ENCODE results near the gene CBR3. TPM values are rescaled to one million over a fixed set of nuclear protein-coding genes. Genes with fewer than 3 reads are reported as not detected.

The CBR3 gene
- polyA plus RNA-seq, 1 of the 3 experiments (the other 2 are of a cell fraction): 6.7 TPM

DNA sequence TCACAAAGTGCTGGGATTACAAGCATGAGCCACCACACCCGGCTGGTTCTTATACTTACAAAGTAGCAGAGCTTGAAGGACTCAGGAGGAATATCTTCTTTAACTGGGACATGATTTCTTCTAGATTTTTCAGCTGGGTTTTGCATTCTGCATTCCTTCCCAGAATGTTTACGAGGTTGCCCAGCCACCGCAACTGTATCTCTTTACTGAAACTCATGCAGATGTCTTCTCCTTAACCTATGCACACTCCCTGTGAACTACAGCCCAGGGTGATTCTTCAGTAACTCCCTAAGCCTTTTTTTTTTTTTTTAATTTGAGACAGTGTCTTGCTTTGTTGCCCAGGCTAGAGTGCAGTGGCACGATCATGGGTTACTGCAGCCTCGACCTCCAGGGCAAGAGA, 13.0 kb downstream of the CBR3 start:
- POLR2A ChIA-PET: no interaction called here

DNA sequence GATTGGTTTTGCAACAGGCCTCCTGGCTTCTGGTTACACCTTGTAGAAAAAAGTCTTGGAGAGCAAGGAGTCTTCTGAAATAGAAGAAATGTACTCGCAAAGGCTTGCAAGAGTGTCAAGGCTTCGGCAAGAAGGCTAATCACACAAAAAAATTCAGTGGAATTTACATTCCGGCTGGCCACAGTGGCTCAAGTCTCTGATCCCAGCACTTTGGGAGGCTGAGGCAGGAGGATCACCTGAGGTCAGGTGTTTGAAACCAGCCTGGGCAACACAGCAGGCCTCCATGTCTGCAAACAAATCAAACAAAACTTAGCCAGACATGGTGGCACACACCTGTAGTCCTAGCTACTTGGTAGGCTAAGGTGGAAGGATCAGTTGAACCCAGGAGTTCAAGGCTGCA, 14.0 kb downstream of the CBR3 start:
- peaks cover 0 to 7% of the 10 kb centered on the region in 2 experiments; a peak in 1 of 4 replicates for H3K4me1 ChIP-seq (ENCODE audit: control insufficient read depth in 1 of 2, insufficient read depth in 2 of 2, low read depth in 1 of 2, low read length in 1 of 2)
- DNase-seq: no peak
- POLR2A ChIA-PET: no interaction called here

More for the DNA sequence above, 13.0 kb downstream of the CBR3 start:
- no peak overlapping the region for H3K27ac ChIP-seq (ENCODE audit: low read depth in 2 of 2, low read length in 1 of 2)
- H3K4me2 ChIP-seq: no peak overlapping the region
- 96% methylated on average over 5 of the region's 5 CpGs for WGBS (ENCODE audit: low lambda C conversion rate)
- H2AFZ ChIP-seq (ENCODE audit: low read depth): no peak overlapping the region
- DNase-seq: no peak
- no peaks in the 10 kb centered on the region for H3K27me3 ChIP-seq (ENCODE audit: insufficient read depth)
- TF ChIP-seq RCOR1 (IDR thresholded peaks at IDR 0.05; ENCODE audit: low read length) (no peak), FOXM1 (IDR thresholded peaks at IDR 0.05; ENCODE audit: low read depth) (no peak)
- H3K9me3 ChIP-seq: no peaks in the 10 kb centered on the region
- CTCF ChIA-PET: interaction anchor here (3.5 kb wide), 1 partner anchor 61 kb away, joined by 17 read pairs; no protein-coding TSS in a partner anchor
- H3K79me2 ChIP-seq (ENCODE audit: insufficient read depth): no peaks in the 10 kb centered on the region
- H3K9me2 ChIP-seq: no peaks in the 10 kb centered on the region
- H3K9ac ChIP-seq: no peak overlapping the region
- peaks cover 0 to 7% of the 10 kb centered on the region in 2 experiments; a peak in 1 of 4 replicates for H3K4me1 ChIP-seq (ENCODE audit: control insufficient read depth in 1 of 2, insufficient read depth in 2 of 2, low read depth in 1 of 2, low read length in 1 of 2)
- no peaks in the 10 kb centered on the region for H3K36me3 ChIP-seq (replicated peaks in 1 of 2; ENCODE audit: control insufficient read depth in 1 of 2, insufficient read depth in 2 of 2, low read length in 1 of 2)
- H3F3A ChIP-seq (replicated peaks; ENCODE audit: insufficient read depth): no peaks in the 10 kb centered on the region
- no peak overlapping the region for H3K4me3 ChIP-seq (ENCODE audit: low read depth in 2 of 2, low read length in 1 of 2)
- H4K20me1 ChIP-seq (ENCODE audit: insufficient read depth): no peaks in the 10 kb centered on the region

DNA sequence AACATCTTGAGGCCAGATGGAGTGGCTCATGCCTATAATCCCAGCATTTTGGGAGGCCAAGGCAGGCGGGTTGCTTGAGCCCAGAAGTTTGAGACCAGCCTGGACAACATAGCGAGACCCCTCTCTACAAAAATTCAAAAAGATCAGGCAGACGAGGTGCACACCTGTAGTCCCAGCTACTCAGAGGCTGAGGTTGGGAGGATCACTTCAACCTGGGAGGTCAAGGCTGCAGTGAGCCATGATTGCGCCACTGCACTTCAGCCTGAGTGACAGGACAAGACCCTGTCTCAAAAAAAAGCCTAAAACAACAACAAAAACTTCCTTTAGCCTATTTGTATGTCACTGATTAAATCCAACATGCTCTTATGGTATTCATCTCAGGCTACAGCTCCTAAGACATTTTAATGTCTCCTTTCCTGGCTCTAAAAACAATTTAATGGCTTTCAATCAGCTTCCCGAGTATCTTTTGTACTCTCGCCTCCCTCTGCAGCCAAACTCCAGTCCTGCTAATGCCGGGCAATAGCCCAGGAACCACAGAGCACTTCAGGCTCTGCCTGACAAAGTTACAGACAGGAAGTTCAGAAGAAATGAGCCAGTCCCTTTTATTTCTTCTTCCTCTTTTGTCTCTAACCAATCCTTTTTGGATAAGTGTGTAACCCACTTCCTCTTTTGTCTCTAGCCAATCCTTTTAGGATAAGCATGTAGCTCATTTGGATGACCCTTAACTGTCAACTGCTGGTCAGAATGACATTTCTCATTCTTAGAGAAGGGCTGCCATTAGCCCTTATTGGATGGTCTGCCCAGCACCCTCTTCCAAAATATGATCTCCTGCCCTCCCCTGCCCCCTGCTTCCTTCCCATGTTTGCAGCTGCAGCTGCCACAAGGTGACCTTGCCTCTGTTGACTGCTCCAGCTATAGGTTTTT, 15.2 kb downstream of the CBR3 start:
- Histone ChIP-seq H3K4me3 (ENCODE audit: low read depth in 2 of 2, low read length in 1 of 2) (no peak overlapping the region), H3K27me3 (ENCODE audit: insufficient read depth) (no peaks in the 10 kb centered on the region), H3K27ac (ENCODE audit: low read depth in 2 of 2, low read length in 1 of 2) (no peak overlapping the region), H3K4me2 (no peak overlapping the region), H3K79me2 (ENCODE audit: insufficient read depth) (no peaks in the 10 kb centered on the region), H2AFZ (ENCODE audit: low read depth) (peak overlapping the region; percentile 57), H3K9me2 (no peaks in the 10 kb centered on the region), H3F3A (replicated peaks; ENCODE audit: insufficient read depth) (peaks cover 5% of the 10 kb centered on the region), H3K4me1 (ENCODE audit: control insufficient read depth in 1 of 2, insufficient read depth in 2 of 2, low read depth in 1 of 2, low read length in 1 of 2) (peaks cover 0 to 7% of the 10 kb centered on the region in 2 experiments; a peak in 1 of 4 replicates), H4K20me1 (ENCODE audit: insufficient read depth) (no peaks in the 10 kb centered on the region), H3K9ac (no peak overlapping the region), H3K9me3 (no peaks in the 10 kb centered on the region), H3K36me3 (replicated peaks in 1 of 2; ENCODE audit: control insufficient read depth in 1 of 2, insufficient read depth in 2 of 2, low read length in 1 of 2) (no peaks in the 10 kb centered on the region)
- whole genome bisulfite sequencing (ENCODE audit: low lambda C conversion rate): 86% methylated on average over 7 of the region's 7 CpGs
- POLR2A ChIA-PET: no interaction called here
- CTCF ChIA-PET: interaction anchor here (1.4 to 1.8 kb wide), 4 partner anchors 9 to 272 kb away, joined by 3 to 9 read pairs (median 4); no protein-coding TSS in a partner anchor
- DNase-seq: no peak
- TF ChIP-seq GABPA (IDR thresholded peaks at IDR 0.05; ENCODE audit: low read depth) (no peak), EP300 (IDR thresholded peaks at IDR 0.05; ENCODE audit: borderline replicate concordance in 1 of 2, low read depth in 1 of 2, low read length in 1 of 2) (no peak), REST (IDR thresholded peaks at IDR 0.05; ENCODE audit: low read depth, low read length) (no peak), FOXM1 (IDR thresholded peaks at IDR 0.05; ENCODE audit: low read depth) (no peak), TEAD4 (IDR thresholded peaks at IDR 0.05; ENCODE audit: borderline replicate concordance, insufficient read depth) (no peak), POLR2AphosphoS5 (IDR thresholded peaks at IDR 0.05; ENCODE audit: low read depth, low read length) (no peak), YY1 (IDR thresholded peaks at IDR 0.05; ENCODE audit: low read depth) (no peak), RXRA (IDR thresholded peaks at IDR 0.05; ENCODE audit: borderline replicate concordance, low read depth) (no peak), TCF12 (IDR thresholded peaks at IDR 0.05) (no peak), MXI1 (IDR thresholded peaks at IDR 0.05; ENCODE audit: low read depth, low read length) (no peak), USF1 (IDR thresholded peaks at IDR 0.05; ENCODE audit: borderline replicate concordance, low read depth) (no peak), FOXJ3 (CRISPR knock-in tag; IDR thresholded peaks at IDR 0.05) (no peak), RCOR1 (IDR thresholded peaks at IDR 0.05; ENCODE audit: low read length) (no peak), EZH2phosphoT487 (IDR thresholded peaks at IDR 0.05; ENCODE audit: borderline replicate concordance, low read depth) (no peak)

More for the DNA sequence above, 14.0 kb downstream of the CBR3 start:
- Histone ChIP-seq H3K4me2 (no peak overlapping the region), H3K9me2 (no peaks in the 10 kb centered on the region), H3K27ac (ENCODE audit: low read depth in 2 of 2, low read length in 1 of 2) (no peak overlapping the region), H3K79me2 (ENCODE audit: insufficient read depth) (no peaks in the 10 kb centered on the region), H2AFZ (ENCODE audit: low read depth) (no peak overlapping the region), H3K27me3 (ENCODE audit: insufficient read depth) (no peaks in the 10 kb centered on the region), H3K9ac (no peak overlapping the region), H3K4me3 (ENCODE audit: low read depth in 2 of 2, low read length in 1 of 2) (no peak overlapping the region), H3F3A (replicated peaks; ENCODE audit: insufficient read depth) (peaks cover 5% of the 10 kb centered on the region), H4K20me1 (ENCODE audit: insufficient read depth) (no peaks in the 10 kb centered on the region), H3K9me3 (no peaks in the 10 kb centered on the region), H3K36me3 (replicated peaks in 1 of 2; ENCODE audit: control insufficient read depth in 1 of 2, insufficient read depth in 2 of 2, low read length in 1 of 2) (no peaks in the 10 kb centered on the region)
- CTCF ChIA-PET: interaction anchor here (1.4 kb wide), 1 partner anchor 274 kb away, joined by 3 read pairs; no protein-coding TSS in a partner anchor
- 93% methylated on average over 3 of the region's 3 CpGs for WGBS (ENCODE audit: low lambda C conversion rate)
- TF ChIP-seq TAF1 (IDR thresholded peaks at IDR 0.05; ENCODE audit: borderline replicate concordance, low read depth, low read length) (no peak), JUND (IDR thresholded peaks at IDR 0.05) (no peak), EP300 (IDR thresholded peaks at IDR 0.05; ENCODE audit: borderline replicate concordance in 1 of 2, low read depth in 1 of 2, low read length in 1 of 2) (no peak), RAD21 (IDR thresholded peaks at IDR 0.05; ENCODE audit: low read length) (no peak), SMC3 (IDR thresholded peaks at IDR 0.05; ENCODE audit: low read depth, low read length) (no peak), RCOR1 (IDR thresholded peaks at IDR 0.05; ENCODE audit: low read length) (no peak)

Data from SK-N-SH (cell line).